MCF 10A (cell line): ENCODE data around the gene MIS18BP1. TPM values are rescaled to one million over a fixed set of nuclear protein-coding genes. Genes with fewer than 3 reads are reported as not detected.

Experiments used
- BruUV-seq: library from RNA; stranded (reverse); fragments of 400-500 nt; replicated peaks from 2 replicates; lab custom pipeline; 2021; lab: Mats Ljungman, UMichigan
- CTCF ChIA-PET: fragments of 300-600 bp; sonication (Branson Sonifier 250); formaldehyde crosslinking; extraction: SDS; loops from one replicate; lab custom pipeline; 2021; ENCODE audit warnings: antibody characterized with exemption, inconsistent platforms; lab: Yijun Ruan, JAX
- POLR2A ChIA-PET: fragments of 300-600, 350-650 bp; sonication (Branson Sonifier 250); formaldehyde crosslinking; extraction: SDS; loops from one replicate; lab custom pipeline; 2020; ENCODE audit warnings: antibody characterized with exemption, inconsistent platforms; lab: Yijun Ruan, JAX
- DNase-seq: peaks from one replicate; pipeline ENCODE4 v3.0.0-alpha.2; 2018; ENCODE audit not compliant: unreplicated experiment
- H3K27ac Mint-ChIP-seq: one replicate; pipeline ENCODE4 v1.8.0; 2022; ENCODE audit warnings: mild to moderate bottlenecking, low read depth, mixed read lengths; ENCODE audit not compliant: unreplicated experiment
- H3K27me3 Mint-ChIP-seq: one replicate; pipeline ENCODE4 v1.8.0; 2022; ENCODE audit warnings: mixed read lengths; ENCODE audit not compliant: insufficient read depth, unreplicated experiment
- H3K36me3 Mint-ChIP-seq: one replicate; pipeline ENCODE4 v1.8.0; 2022; ENCODE audit warnings: mild to moderate bottlenecking, moderate library complexity, mixed read lengths; ENCODE audit not compliant: insufficient read depth, unreplicated experiment
- H3K4me1 Mint-ChIP-seq: one replicate; pipeline ENCODE4 v1.8.0; 2022; ENCODE audit warnings: mixed read lengths; ENCODE audit not compliant: insufficient read depth, unreplicated experiment
- H3K4me3 Mint-ChIP-seq: one replicate; pipeline ENCODE4 v1.8.0; 2022; ENCODE audit warnings: mild to moderate bottlenecking, moderate library complexity, mixed read lengths; ENCODE audit not compliant: unreplicated experiment
- H3K9me3 Mint-ChIP-seq: one replicate; pipeline ENCODE4 v1.8.0; 2022; ENCODE audit warnings: mixed read lengths; ENCODE audit not compliant: unreplicated experiment
- CTCF ChIP-seq: fragments of 200-600 bp; IDR thresholded peaks from one replicate; pipeline ENCODE4 v1.8.0; 2022; ENCODE audit warnings: antibody characterized with exemption, mild to moderate bottlenecking; ENCODE audit not compliant: unreplicated experiment
- intact Hi-C: fragments of 100-400 bp; cut with micrococcal nuclease; formaldehyde crosslinking; loops from 2 replicates; pipeline ENCODE4 v1.14.1; 2022
- total RNA-seq: library from RNA; stranded (reverse); gene quantifications from 2 replicates; pipeline ENCODE4 v1.2.3, GENCODE V29; 2022

The MIS18BP1 gene
- total RNA-seq, 1 experiment from 2014 or later: 31.6 TPM

- no peak for TF ChIP-seq CTCF
- Mint-ChIP-seq H3K27ac (no peak overlapping the region), H3K9me3 (no peaks in the 10 kb centered on the region), H3K36me3 (no peaks in the 10 kb centered on the region), H3K4me1 (no peaks in the 10 kb centered on the region), H3K27me3 (no peaks in the 10 kb centered on the region), H3K4me3 (no peak overlapping the region)
- intact Hi-C loops: no loop called here
- BruUV-seq: no TSS peak
- ChIA-PET POLR2A (interaction anchor here (0.7 to 1.2 kb wide), 2 partner anchors 30 to 86 kb away, joined by 3 read pairs; no protein-coding TSS in a partner anchor), CTCF (interaction anchor here (0.6 to 0.8 kb wide), 2 partner anchors 46 to 72 kb away, joined by 3 to 4 read pairs; no protein-coding TSS in a partner anchor)
- no peak for DNase-seq
Observed at GRCh38 chr14:45169906-45170305, 83.1 kb downstream of the MIS18BP1 start.

GRCh38 chr14:45156067-45156466, 96.9 kb downstream of the MIS18BP1 start:
- Mint-ChIP-seq H3K4me3 (no peak overlapping the region), H3K36me3 (no peaks in the 10 kb centered on the region), H3K27ac (no peak overlapping the region), H3K27me3 (no peaks in the 10 kb centered on the region), H3K9me3 (no peaks in the 10 kb centered on the region), H3K4me1 (no peaks in the 10 kb centered on the region)
- BruUV-seq: no TSS peak
- TF ChIP-seq CTCF: no peak
- no peak for DNase-seq
- ChIA-PET POLR2A (no interaction called here), CTCF (no interaction called here)
- intact Hi-C loops: no loop called here

Other genes starting within 250 kb of the MIS18BP1 start
- 36.7 and 41.4 TPM in 2 replicates for gene PRPF39, start 169.1 kb downstream of the MIS18BP1 start, total RNA-seq
- 61.7 and 62.0 TPM in 2 replicates for gene FKBP3, start 118.7 kb downstream of the MIS18BP1 start, total RNA-seq
- gene FANCM, start 117.3 kb downstream of the MIS18BP1 start, total RNA-seq: 5.0 and 6.6 TPM in 2 replicates